OCI-LY7 (cell line): ENCODE measurements around the gene KDM4B. TPM values are rescaled to one million over a fixed set of nuclear protein-coding genes. Genes with fewer than 3 reads are reported as not detected.

Source experiments
- BruUV-seq: library from RNA; stranded (reverse); fragments of 400-500 nt; replicated peaks from 2 replicates; lab custom pipeline; 2021; lab: Mats Ljungman, UMichigan
- CTCF ChIA-PET: fragments of 300-600 bp; sonication (Branson Sonifier 250); formaldehyde crosslinking; loops from one replicate; lab custom pipeline; 2022; ENCODE audit warnings: antibody characterized with exemption; ENCODE audit not compliant: unreplicated experiment; lab: Charles Lee
- POLR2A ChIA-PET: fragments of 300-600 bp; sonication (Branson Sonifier 250); formaldehyde crosslinking; loops from one replicate; lab custom pipeline; 2022; ENCODE audit warnings: antibody characterized with exemption; lab: Charles Lee
- DNase-seq: peaks from one replicate; pipeline ENCODE4 v3.0.0-alpha.2; 2015; ENCODE audit warnings: low spot score
- H2AFZ ChIP-seq: fragments of 200-600 bp; sonication (generic), shearing (Covaris generic); 2 replicates; pipeline ENCODE4 v1.6.1; 2014; ENCODE audit warnings: mild to moderate bottlenecking, antibody characterized with exemption, low read length, moderate library complexity
- H3K27ac ChIP-seq: fragments of 200-600 bp; sonication (generic); 2 replicates; pipeline ENCODE4 v1.5.1; 2014; ENCODE audit warnings: mixed run types, low read depth, mild to moderate bottlenecking, moderate library complexity, low read length, inconsistent platforms; ENCODE audit not compliant: poor library complexity, severe bottlenecking
- H3K36me3 ChIP-seq: fragments of 200-600 bp; sonication (generic); 2 replicates; pipeline ENCODE4 v1.6.1; 2014; ENCODE audit warnings: mild to moderate bottlenecking, antibody characterized with exemption, low read length, moderate library complexity, mixed read lengths; ENCODE audit not compliant: insufficient read depth
- H3K4me1 ChIP-seq: fragments of 200-600 bp; sonication (generic); 2 replicates; pipeline ENCODE4 v1.5.1; 2014; ENCODE audit warnings: mild to moderate bottlenecking, low read length; ENCODE audit not compliant: insufficient read depth, poor library complexity, severe bottlenecking
- H3K4me2 ChIP-seq: fragments of 200-600 bp; sonication (generic); 2 replicates; pipeline ENCODE4 v1.6.1; 2014; ENCODE audit warnings: mild to moderate bottlenecking, low read length
- H3K4me3 ChIP-seq: fragments of 200-600 bp; sonication (generic); 2 replicates; pipeline ENCODE4 v1.5.1; 2014; ENCODE audit warnings: mild to moderate bottlenecking, low read depth, low read length; ENCODE audit not compliant: poor library complexity, severe bottlenecking
- H3K79me2 ChIP-seq: fragments of 200-600 bp; sonication (generic); 2 replicates; pipeline ENCODE4 v1.6.1; 2016; ENCODE audit warnings: low read depth, mild to moderate bottlenecking, low read length, moderate library complexity, mixed read lengths; ENCODE audit not compliant: insufficient read depth
- H3K9me2 ChIP-seq: fragments of 200-600 bp; sonication (generic); 2 replicates; pipeline ENCODE4 v1.6.1; 2016; ENCODE audit warnings: mild to moderate bottlenecking, low read length, mixed read lengths; ENCODE audit not compliant: insufficient read depth
- H3K9me3 ChIP-seq: fragments of 200-600 bp; sonication (generic); 2 replicates; pipeline ENCODE4 v1.6.1; 2014; ENCODE audit warnings: mild to moderate bottlenecking, mixed run types, low read length, mixed read lengths
- H4K20me1 ChIP-seq: fragments of 200-600 bp; sonication (generic); 2 replicates; pipeline ENCODE4 v1.6.1; 2014; ENCODE audit warnings: mild to moderate bottlenecking, antibody characterized with exemption, low read length, moderate library complexity, mixed read lengths; ENCODE audit not compliant: insufficient read depth
- EZH2phosphoT487 ChIP-seq: fragments of 200-600 bp; sonication (generic); IDR thresholded peaks from 2 replicates; pipeline ENCODE4 v1.6.1; 2018; ENCODE audit warnings: low read depth, borderline replicate concordance, mild to moderate bottlenecking, mixed run types, antibody characterized with exemption, low read length, moderate library complexity, mixed read lengths
- intact Hi-C: fragments of 100-400 bp; cut with micrococcal nuclease; formaldehyde crosslinking; loops from one replicate; pipeline ENCODE4 v1.10.0; 2022; ENCODE audit not compliant: unreplicated experiment
- microRNA-seq: library from miRNA; unstranded; fragments of <30 nt; microRNA quantifications from one replicate; pipeline ENCODE4 v1.2.0, GENCODE V29; 2022; ENCODE audit warnings: borderline replicate concordance
- small RNA-seq: library from RNA; depleted of rRNA; stranded (forward); fragments of <200 nt; gene quantifications from one replicate; pipeline ENCODE3, GENCODE V24; 2014
- total RNA-seq, 2 experiments: library from RNA; depleted of rRNA in 1 of 2; stranded (reverse); fragments of >200 nt in 1 of 2; shearing (Covaris generic) in 1 of 2; gene quantifications; 2 replicates each; pipeline ENCODE4 v1.2.3, GENCODE V29; 2014 to 2022
- TF ChIP-seq, protein P1 (sequence below): fragments of 200-600 bp; sonication (generic); conservative IDR thresholded peaks from 2 replicates; pipeline ENCODE4 v1.5.1; 2014; ENCODE audit warnings: mild to moderate bottlenecking, antibody characterized with exemption, low read length, moderate library complexity, mixed read lengths

KDM4B gene
- total RNA-seq, 2 experiments from 2014 or later, result 24.3 to 44.2 TPM

DNA sequence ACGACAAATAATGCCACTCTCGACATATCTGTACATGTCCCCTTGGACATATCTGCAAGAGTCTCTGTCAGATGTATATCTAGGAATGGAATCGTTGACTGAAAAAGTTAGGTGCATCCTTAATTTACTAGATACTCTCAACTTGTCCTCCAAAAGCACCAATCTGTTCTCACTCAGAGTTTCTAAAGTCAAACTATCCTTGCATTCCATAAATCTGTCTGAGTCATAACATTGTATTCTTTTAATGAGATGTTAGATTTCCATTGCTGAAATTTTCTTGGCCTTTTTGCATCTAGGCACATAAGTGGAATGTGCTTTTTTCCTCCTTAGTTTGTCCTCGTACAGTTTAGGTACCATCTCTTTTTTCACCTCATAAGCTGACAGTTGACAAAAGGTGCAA lies 231.9 kb downstream of the KDM4B start:
- DNase-seq, result no peak
- BruUV-seq, result no TSS peak
- Histone ChIP-seq H2AFZ (no peak overlapping the region), H3K4me3 (no peak overlapping the region), H3K4me1 (no peaks in the 10 kb centered on the region), H3K9me3 (peaks cover 16% of the 10 kb centered on the region), H3K4me2 (no peak overlapping the region), H3K36me3 (no peaks in the 10 kb centered on the region), H3K9me2 (no peaks in the 10 kb centered on the region), H3K27ac (no peak overlapping the region), H4K20me1 (no peaks in the 10 kb centered on the region), H3K79me2 (no peaks in the 10 kb centered on the region)
- CTCF ChIA-PET, result no interaction called here
- TF ChIP-seq, protein P1, sequence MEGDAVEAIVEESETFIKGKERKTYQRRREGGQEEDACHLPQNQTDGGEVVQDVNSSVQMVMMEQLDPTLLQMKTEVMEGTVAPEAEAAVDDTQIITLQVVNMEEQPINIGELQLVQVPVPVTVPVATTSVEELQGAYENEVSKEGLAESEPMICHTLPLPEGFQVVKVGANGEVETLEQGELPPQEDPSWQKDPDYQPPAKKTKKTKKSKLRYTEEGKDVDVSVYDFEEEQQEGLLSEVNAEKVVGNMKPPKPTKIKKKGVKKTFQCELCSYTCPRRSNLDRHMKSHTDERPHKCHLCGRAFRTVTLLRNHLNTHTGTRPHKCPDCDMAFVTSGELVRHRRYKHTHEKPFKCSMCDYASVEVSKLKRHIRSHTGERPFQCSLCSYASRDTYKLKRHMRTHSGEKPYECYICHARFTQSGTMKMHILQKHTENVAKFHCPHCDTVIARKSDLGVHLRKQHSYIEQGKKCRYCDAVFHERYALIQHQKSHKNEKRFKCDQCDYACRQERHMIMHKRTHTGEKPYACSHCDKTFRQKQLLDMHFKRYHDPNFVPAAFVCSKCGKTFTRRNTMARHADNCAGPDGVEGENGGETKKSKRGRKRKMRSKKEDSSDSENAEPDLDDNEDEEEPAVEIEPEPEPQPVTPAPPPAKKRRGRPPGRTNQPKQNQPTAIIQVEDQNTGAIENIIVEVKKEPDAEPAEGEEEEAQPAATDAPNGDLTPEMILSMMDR, result no peak
- no peak for TF ChIP-seq EZH2phosphoT487
- POLR2A ChIA-PET, result no interaction called here
- intact Hi-C loops, result no loop called here

DNA sequence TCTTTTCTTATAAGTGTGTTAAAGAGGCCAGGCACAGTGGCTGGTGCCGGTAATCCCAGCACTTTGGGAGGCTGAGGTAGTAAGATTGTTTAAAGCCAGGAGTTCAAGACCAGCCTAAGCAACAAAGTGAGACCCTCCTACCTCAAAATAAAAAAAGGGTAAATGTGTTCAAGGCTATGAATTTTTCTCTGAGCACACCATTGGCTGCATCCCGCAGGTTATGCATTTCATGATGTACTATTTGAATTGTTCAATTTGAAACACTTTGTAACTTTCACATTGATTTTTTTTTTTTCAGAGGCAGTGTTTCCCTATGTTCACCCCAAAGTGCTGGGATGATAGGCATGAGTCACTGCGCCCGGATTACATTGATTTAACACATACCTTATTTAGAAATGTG lies 233.6 kb downstream of the KDM4B start:
- ChIA-PET CTCF (no interaction called here), POLR2A (no interaction called here)
- intact Hi-C loops, result no loop called here
- Histone ChIP-seq H3K4me3 (no peak overlapping the region), H3K4me2 (no peak overlapping the region), H3K36me3 (peaks cover 3% of the 10 kb centered on the region; the same call in 1 of the 2 replicates), H2AFZ (no peak overlapping the region), H3K79me2 (no peaks in the 10 kb centered on the region), H3K4me1 (no peaks in the 10 kb centered on the region), H3K27ac (no peak overlapping the region), H3K9me3 (peaks cover 16% of the 10 kb centered on the region), H4K20me1 (no peaks in the 10 kb centered on the region), H3K9me2 (no peaks in the 10 kb centered on the region)
- DNase-seq, result no peak
- no TSS peak for BruUV-seq
- no peak for TF ChIP-seq EZH2phosphoT487
- TF ChIP-seq, protein P1, result no peak

Small RNA genes lying within 50 kb of the gene (microRNA-seq; reads per million reads assigned to microRNA genes)
- not detected for gene MIR4747

Small RNA genes lying within 50 kb of the gene (small RNA-seq; reads per million reads assigned to genes)
- not detected for gene MIR4747

Other genes with a start within 250 kb of the KDM4B start
- gene DPP9, start 245.3 kb upstream of the KDM4B start, total RNA-seq (2014; rRNA removed; shearing (Covaris generic)), result 25.5 and 40.2 TPM in 2 replicates
- gene DPP9, start 245.3 kb upstream of the KDM4B start, total RNA-seq (2022), result 56.7 and 63.8 TPM in 2 replicates
- 11.5 and 17.5 TPM in 2 replicates for gene FEM1A, start 177.4 kb upstream of the KDM4B start, total RNA-seq (2014; rRNA removed; shearing (Covaris generic))
- gene FEM1A, start 177.4 kb upstream of the KDM4B start, total RNA-seq (2022), result 14.3 and 15.8 TPM in 2 replicates
- gene TICAM1, start 137.4 kb upstream of the KDM4B start, total RNA-seq (2014; rRNA removed; shearing (Covaris generic)), result 4.9 and 6.8 TPM in 2 replicates
- gene TICAM1, start 137.4 kb upstream of the KDM4B start, total RNA-seq (2022), result 26.7 and 28.9 TPM in 2 replicates
- 81.3 and 95.7 TPM in 2 replicates for gene PLIN3, start 101.4 kb upstream of the KDM4B start, total RNA-seq (2014; rRNA removed; shearing (Covaris generic))
- 115 TPM in 2 replicates for gene PLIN3, start 101.4 kb upstream of the KDM4B start, total RNA-seq (2022)
- gene ARRDC5, start 66.2 kb upstream of the KDM4B start, total RNA-seq (2014; rRNA removed; shearing (Covaris generic)), result not detected in 2 replicates
- gene ARRDC5, start 66.2 kb upstream of the KDM4B start, total RNA-seq (2022), result not detected in 2 replicates
- gene UHRF1, start 59.6 kb upstream of the KDM4B start, total RNA-seq (2014; rRNA removed; shearing (Covaris generic)), result 141 and 155 TPM in 2 replicates
- 172 and 186 TPM in 2 replicates for gene UHRF1, start 59.6 kb upstream of the KDM4B start, total RNA-seq (2022)